GM11168 (cell line): ENCODE data around the gene SLC2A13.
"Not testable (repeated sequence)": the region's sequence is repeated elsewhere in the genome, so short reads cannot be mapped to it uniquely, and the experiment has no call there.

Experiments used
- in situ Hi-C: fragments of 300-500 bp; cut with MboI; formaldehyde crosslinking; loops from one replicate; pipeline ENCODE4 v1.12.0; 2022; ENCODE audit warnings: low sequenced_read_pairs; ENCODE audit not compliant: unreplicated experiment

The SLC2A13 gene

GRCh38 chr12:40054555-40055227, 51.2 kb downstream of the SLC2A13 start:
- in situ Hi-C loops = no loop called here

GRCh38 chr12:40049268-40049667, 56.6 kb downstream of the SLC2A13 start:
- in situ Hi-C loops = no loop called here

GRCh38 chr12:40047002-40047401, 58.9 kb downstream of the SLC2A13 start:
- in situ Hi-C loops = not testable (repeated sequence)

- in situ Hi-C loops = no loop called here
These were observed 60.2 kb downstream of the SLC2A13 start for GRCh38 chr12:40045656-40046055.

- in situ Hi-C loops = no loop called here
These were observed 61.5 kb downstream of the SLC2A13 start for GRCh38 chr12:40044396-40044795.

- in situ Hi-C loops = no loop called here
These were observed 66.3 kb downstream of the SLC2A13 start for GRCh38 chr12:40039598-40039997.

- in situ Hi-C loops = no loop called here
These were observed 67.3 kb downstream of the SLC2A13 start for GRCh38 chr12:40038619-40039018.

- in situ Hi-C loops = no loop called here
These were observed 71.2 kb downstream of the SLC2A13 start for GRCh38 chr12:40034712-40035111.

- in situ Hi-C loops = no loop called here
These were observed 71.7 kb downstream of the SLC2A13 start for GRCh38 chr12:40034156-40034555.

- in situ Hi-C loops = no loop called here
These were observed 72.6 kb downstream of the SLC2A13 start for GRCh38 chr12:40033242-40033630.

GRCh38 chr12:40032433-40033241, 73.2 kb downstream of the SLC2A13 start:
- in situ Hi-C loops = no loop called here

GRCh38 chr12:40031965-40032364, 73.9 kb downstream of the SLC2A13 start:
- in situ Hi-C loops = no loop called here

- in situ Hi-C loops = not testable (repeated sequence)
These were observed 74.9 kb downstream of the SLC2A13 start for GRCh38 chr12:40030970-40031369.

- in situ Hi-C loops = no loop called here
These were observed 77.6 kb downstream of the SLC2A13 start for GRCh38 chr12:40028296-40028695.

- in situ Hi-C loops = no loop called here
These were observed 83.0 kb downstream of the SLC2A13 start for GRCh38 chr12:40022850-40023249.

GRCh38 chr12:40020261-40020691, 85.6 kb downstream of the SLC2A13 start:
- in situ Hi-C loops = no loop called here

GRCh38 chr12:40017488-40017887, 88.4 kb downstream of the SLC2A13 start:
- in situ Hi-C loops = loop anchor here (10.0 kb wide), 1 partner anchor 287 kb away; no protein-coding TSS in a partner anchor

GRCh38 chr12:40016980-40017379, 88.9 kb downstream of the SLC2A13 start:
- in situ Hi-C loops = loop anchor here (10.0 kb wide), 1 partner anchor 288 kb away; no protein-coding TSS in a partner anchor

GRCh38 chr12:40015881-40016280, 90.0 kb downstream of the SLC2A13 start:
- in situ Hi-C loops = loop anchor here (10.0 kb wide), 1 partner anchor 289 kb away; no protein-coding TSS in a partner anchor

GRCh38 chr12:40015345-40015744, 90.5 kb downstream of the SLC2A13 start:
- in situ Hi-C loops = loop anchor here (10.0 kb wide), 1 partner anchor 289 kb away; no protein-coding TSS in a partner anchor

GRCh38 chr12:40013847-40014246, 92.0 kb downstream of the SLC2A13 start:
- in situ Hi-C loops = loop anchor here (5.0 to 10.0 kb wide), 2 partner anchors 98 to 291 kb away; no protein-coding TSS in a partner anchor
